ENCODE measurements around the gene GPATCH1.

DNA sequence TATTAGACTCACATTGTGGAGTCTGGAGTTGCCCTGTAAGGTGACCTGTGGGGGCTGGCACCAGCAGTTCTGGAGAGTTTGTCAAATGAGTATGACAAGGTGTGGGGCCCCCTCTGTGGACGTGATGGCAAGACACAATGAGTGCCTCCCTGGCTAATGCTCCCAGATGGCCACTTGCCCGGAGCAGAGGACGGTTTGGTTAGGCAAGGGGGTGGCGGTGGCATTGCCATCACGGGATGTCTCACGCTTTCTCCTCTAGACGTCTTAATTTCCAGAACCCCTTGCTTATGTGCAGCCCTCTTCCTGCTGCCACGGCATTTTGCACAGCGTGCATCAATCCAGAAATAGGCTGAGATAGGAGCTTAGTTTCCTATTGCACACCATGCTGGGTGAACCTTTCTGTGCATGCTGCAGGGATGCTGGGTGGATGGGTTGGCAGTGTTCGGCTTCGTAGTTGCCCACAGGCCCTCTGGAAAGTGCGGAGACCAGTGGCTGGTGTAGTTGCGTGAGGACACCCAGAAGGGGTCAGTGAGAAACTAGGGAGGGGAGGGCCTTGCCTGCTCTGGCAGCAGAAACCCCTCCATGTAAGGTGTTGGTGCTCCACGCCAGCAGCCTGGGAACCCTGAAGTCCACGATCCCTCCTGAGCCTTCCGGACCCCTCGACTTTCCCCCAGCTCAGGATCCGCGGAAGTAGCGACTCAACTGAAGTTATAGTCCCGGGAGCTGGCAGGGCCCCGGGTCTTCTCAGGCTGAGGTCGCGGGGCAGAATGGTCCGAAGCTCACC lies 95.1 kb downstream of the GPATCH1 start:
- TF ChIP-seq, protein P1, sequence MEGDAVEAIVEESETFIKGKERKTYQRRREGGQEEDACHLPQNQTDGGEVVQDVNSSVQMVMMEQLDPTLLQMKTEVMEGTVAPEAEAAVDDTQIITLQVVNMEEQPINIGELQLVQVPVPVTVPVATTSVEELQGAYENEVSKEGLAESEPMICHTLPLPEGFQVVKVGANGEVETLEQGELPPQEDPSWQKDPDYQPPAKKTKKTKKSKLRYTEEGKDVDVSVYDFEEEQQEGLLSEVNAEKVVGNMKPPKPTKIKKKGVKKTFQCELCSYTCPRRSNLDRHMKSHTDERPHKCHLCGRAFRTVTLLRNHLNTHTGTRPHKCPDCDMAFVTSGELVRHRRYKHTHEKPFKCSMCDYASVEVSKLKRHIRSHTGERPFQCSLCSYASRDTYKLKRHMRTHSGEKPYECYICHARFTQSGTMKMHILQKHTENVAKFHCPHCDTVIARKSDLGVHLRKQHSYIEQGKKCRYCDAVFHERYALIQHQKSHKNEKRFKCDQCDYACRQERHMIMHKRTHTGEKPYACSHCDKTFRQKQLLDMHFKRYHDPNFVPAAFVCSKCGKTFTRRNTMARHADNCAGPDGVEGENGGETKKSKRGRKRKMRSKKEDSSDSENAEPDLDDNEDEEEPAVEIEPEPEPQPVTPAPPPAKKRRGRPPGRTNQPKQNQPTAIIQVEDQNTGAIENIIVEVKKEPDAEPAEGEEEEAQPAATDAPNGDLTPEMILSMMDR (IDR thresholded peaks at IDR 0.05 in 2 of 3, conservative IDR thresholded peaks at IDR 0.05 in 1 of 3; ENCODE audit: borderline replicate concordance in 1 of 3, insufficient read depth in 1 of 3, low read depth in 2 of 3, low read length in 2 of 3) = no peak
- no peak for TF ChIP-seq YY1 (IDR thresholded peaks at IDR 0.05; ENCODE audit: extremely low read depth, insufficient replicate concordance, low read depth, low read length)
